ENCODE data around the gene LHPP. TPM values are rescaled to one million over a fixed set of nuclear protein-coding genes. Genes with fewer than 3 reads are reported as not detected.

The LHPP gene
- polyA plus RNA-seq, 6 donors from 2014 or later: 30.5 to 89.2 (median 55.6) TPM

GRCh38 chr10:124569623-124570470 lies 108.2 kb downstream of the LHPP start:
- H3K4me1 Mint-ChIP-seq: peaks cover 44 to 77% (median 73%) of the 10 kb centered on the region in 3 donors
- no peaks in the 10 kb centered on the region for H3K27me3 Mint-ChIP-seq
- DNase-seq (peak; percentile 47), ATAC-seq (ENCODE audit: low read depth in 2 of 2) (peak; percentile 77 to 82)
- H3K27ac Mint-ChIP-seq: peak overlapping the region; percentile 58 to 95 (median 88)
- peaks cover 0 to 7% of the 10 kb centered on the region in 2 donors for H3K36me3 Mint-ChIP-seq
- H3K4me3 Mint-ChIP-seq: peak overlapping the region in 4 of 8 donors; percentile 37 to 82 (median 74)
- H3K9me3 Mint-ChIP-seq: no peaks in the 10 kb centered on the region

- peaks cover 0 to 7% of the 10 kb centered on the region in 2 donors for H3K36me3 Mint-ChIP-seq
- peak overlapping the region in 5 of 8 donors; percentile 6 to 82 (median 39) for H3K4me3 Mint-ChIP-seq
- H3K9me3 Mint-ChIP-seq: no peaks in the 10 kb centered on the region
- peaks cover 51 to 76% (median 73%) of the 10 kb centered on the region in 3 donors for H3K4me1 Mint-ChIP-seq
- DNase-seq (no peak), ATAC-seq (ENCODE audit: low read depth in 2 of 2) (no peak)
- no peaks in the 10 kb centered on the region for H3K27me3 Mint-ChIP-seq
- peak overlapping the region in 5 of 6 donors; percentile 52 to 93 (median 79) for H3K27ac Mint-ChIP-seq
Observed at GRCh38 chr10:124570646-124571045, 109.0 kb downstream of the LHPP start.

- peak overlapping the region in 1 of 6 donors; percentile 18 for H3K27ac Mint-ChIP-seq
Observed at GRCh38 chr10:124572751-124573150, 111.1 kb downstream of the LHPP start.

GRCh38 chr10:124573726-124574455 lies 112.3 kb downstream of the LHPP start:
- ATAC-seq (ENCODE audit: low read depth in 2 of 2): no peak
- Mint-ChIP-seq H3K27me3 (no peaks in the 10 kb centered on the region), H3K27ac (peak overlapping the region in 3 of 6 donors; percentile 21 to 60 (median 29)), H3K4me3 (no peak overlapping the region), H3K4me1 (peaks cover 48 to 73% (median 70%) of the 10 kb centered on the region in 3 donors), H3K36me3 (peaks cover 0 to 7% of the 10 kb centered on the region in 2 donors), H3K9me3 (no peaks in the 10 kb centered on the region)
- no peak for DNase-seq

More at GRCh38 chr10:124572751-124573150, 111.1 kb downstream of the LHPP start:
- Mint-ChIP-seq H3K4me1 (peaks cover 41 to 76% (median 70%) of the 10 kb centered on the region in 3 donors), H3K9me3 (no peaks in the 10 kb centered on the region), H3K36me3 (peaks cover 0 to 7% of the 10 kb centered on the region in 2 donors), H3K27me3 (no peaks in the 10 kb centered on the region), H3K4me3 (peak overlapping the region in 1 of 8 donors; percentile 25)
- DNase-seq: no peak
- no peak for ATAC-seq (ENCODE audit: low read depth in 2 of 2)

GRCh38 chr10:124574456-124575070 lies 112.9 kb downstream of the LHPP start:
- peaks cover 0 to 7% of the 10 kb centered on the region in 2 donors for H3K36me3 Mint-ChIP-seq

GRCh38 chr10:124575107-124576035 lies 113.7 kb downstream of the LHPP start:
- H3K36me3 Mint-ChIP-seq: peaks cover 0 to 7% of the 10 kb centered on the region in 2 donors
- H3K27me3 Mint-ChIP-seq: no peaks in the 10 kb centered on the region
- peaks cover 0 to 4% (median 0%) of the 10 kb centered on the region in 7 donors for H3K9me3 Mint-ChIP-seq
- no peak for DNase-seq
- peak overlapping the region in 3 of 6 donors; percentile 35 to 91 (median 80) for H3K27ac Mint-ChIP-seq
- H3K4me1 Mint-ChIP-seq: peaks cover 35 to 58% (median 55%) of the 10 kb centered on the region in 3 donors
- H3K4me3 Mint-ChIP-seq: peak overlapping the region in 1 of 8 donors; percentile 25
- no peak for ATAC-seq (ENCODE audit: low read depth in 2 of 2)

More at GRCh38 chr10:124574456-124575070, 112.9 kb downstream of the LHPP start:
- DNase-seq: no peak
- no peak for ATAC-seq (ENCODE audit: low read depth in 2 of 2)
- H3K4me1 Mint-ChIP-seq: peaks cover 42 to 66% (median 63%) of the 10 kb centered on the region in 3 donors
- H3K4me3 Mint-ChIP-seq: peak overlapping the region in 1 of 8 donors; percentile 68
- no peaks in the 10 kb centered on the region for H3K27me3 Mint-ChIP-seq
- peak overlapping the region in 3 of 6 donors; percentile 29 to 74 (median 60) for H3K27ac Mint-ChIP-seq
- H3K9me3 Mint-ChIP-seq: no peaks in the 10 kb centered on the region

- H3K4me3 Mint-ChIP-seq: peak overlapping the region in 1 of 8 donors; percentile 56
- H3K9me3 Mint-ChIP-seq: peaks cover 0 to 12% (median 5%) of the 10 kb centered on the region in 7 donors
- H3K27ac Mint-ChIP-seq: no peak overlapping the region
Observed at GRCh38 chr10:124576526-124577420, 115.2 kb downstream of the LHPP start.

GRCh38 chr10:124577651-124578050 lies 116.0 kb downstream of the LHPP start:
- Mint-ChIP-seq H3K27ac (no peak overlapping the region), H3K4me3 (no peak overlapping the region), H3K27me3 (no peaks in the 10 kb centered on the region)

More at GRCh38 chr10:124576526-124577420, 115.2 kb downstream of the LHPP start:
- DNase-seq: no peak
- peaks cover 0 to 2% of the 10 kb centered on the region in 2 donors for H3K36me3 Mint-ChIP-seq
- no peaks in the 10 kb centered on the region for H3K27me3 Mint-ChIP-seq
- no peak for ATAC-seq (ENCODE audit: low read depth in 2 of 2)
- peaks cover 23 to 48% (median 41%) of the 10 kb centered on the region in 3 donors for H3K4me1 Mint-ChIP-seq

GRCh38 chr10:124578231-124579010 lies 116.8 kb downstream of the LHPP start:
- ATAC-seq (ENCODE audit: low read depth in 2 of 2): no peak
- peak overlapping the region in 1 of 8 donors; percentile 69 for H3K4me3 Mint-ChIP-seq
- H3K9me3 Mint-ChIP-seq: peaks cover 0 to 13% (median 6%) of the 10 kb centered on the region in 7 donors
- H3K4me1 Mint-ChIP-seq: peaks cover 28 to 49% (median 47%) of the 10 kb centered on the region in 3 donors
- H3K27ac Mint-ChIP-seq: peak overlapping the region in 3 of 6 donors; percentile 5 to 62 (median 59)
- DNase-seq: no peak
- H3K36me3 Mint-ChIP-seq: no peaks in the 10 kb centered on the region
- H3K27me3 Mint-ChIP-seq: no peaks in the 10 kb centered on the region

More at GRCh38 chr10:124577651-124578050, 116.0 kb downstream of the LHPP start:
- peaks cover 23 to 45% (median 39%) of the 10 kb centered on the region in 3 donors for H3K4me1 Mint-ChIP-seq
- peaks cover 0 to 12% (median 5%) of the 10 kb centered on the region in 7 donors for H3K9me3 Mint-ChIP-seq
- ATAC-seq (ENCODE audit: low read depth in 2 of 2) (no peak), DNase-seq (no peak)
- no peaks in the 10 kb centered on the region for H3K36me3 Mint-ChIP-seq

- Mint-ChIP-seq H3K36me3 (no peaks in the 10 kb centered on the region), H3K4me1 (peaks cover 30 to 51% (median 49%) of the 10 kb centered on the region in 3 donors), H3K4me3 (peak overlapping the region in 1 of 8 donors; percentile 29), H3K27me3 (no peaks in the 10 kb centered on the region), H3K9me3 (peaks cover 0 to 13% (median 6%) of the 10 kb centered on the region in 7 donors), H3K27ac (no peak overlapping the region)
- DNase-seq (no peak), ATAC-seq (ENCODE audit: low read depth in 2 of 2) (no peak)
Observed at GRCh38 chr10:124579011-124579399, 117.4 kb downstream of the LHPP start.
